ENCODE results near the gene CD52. TPM values are rescaled to one million over a fixed set of nuclear protein-coding genes. Genes with fewer than 3 reads are reported as not detected.

CD52 gene
- total and polyA plus RNA-seq, 12 donors: 2.5 to 239 (median 5.6) TPM; not detected in 2

GRCh38 chr1:26277261-26277661, 40.5 kb upstream of the CD52 start:
- TF ChIP-seq CTCF (IDR thresholded peaks at IDR 0.05) (no peak), POLR2A (IDR thresholded peaks at IDR 0.05) (no peak)
- Histone ChIP-seq H3K4me1 (replicated peaks in 1 of 2) (peaks cover 14 to 38% of the 10 kb centered on the region in 2 donors), H3K27me3 (no peaks in the 10 kb centered on the region), H3K4me3 (no peak overlapping the region), H3K9me3 (replicated peaks in 1 of 3) (no peaks in the 10 kb centered on the region), H3K27ac (peak overlapping the region in 1 of 5 donors; percentile 83), H3K36me3 (replicated peaks in 1 of 2) (no peaks in the 10 kb centered on the region)
- intact Hi-C loops (cut with DNase I): no loop called here
- no peak for DNase-seq
- 82 to 92% (median 88%) methylated on average over 2 to 3 of the region's 3 CpGs for WGBS, 4 donors

- H3K4me3 ChIP-seq: no peak overlapping the region
- no peaks in the 10 kb centered on the region for H3K36me3 ChIP-seq (replicated peaks in 1 of 2)
- no peaks in the 10 kb centered on the region for H3K27me3 ChIP-seq
- WGBS, 4 donors: 97 to 100% (median 100%) methylated on average over 1 of the region's 1 CpG
- H3K27ac ChIP-seq: no peak overlapping the region
- TF ChIP-seq CTCF (IDR thresholded peaks at IDR 0.05) (no peak), POLR2A (IDR thresholded peaks at IDR 0.05) (no peak)
- intact Hi-C loops (cut with DNase I): no loop called here
- no peak for DNase-seq
- peaks cover 14 to 38% of the 10 kb centered on the region in 2 donors for H3K4me1 ChIP-seq (replicated peaks in 1 of 2)
- no peaks in the 10 kb centered on the region for H3K9me3 ChIP-seq (replicated peaks in 1 of 3)
Measured at GRCh38 chr1:26277719-26278118, 40.0 kb upstream of the CD52 start.

- whole genome bisulfite sequencing, 4 donors: 63 to 74% (median 67%) methylated on average over 4 of the region's 4 CpGs
- H3K36me3 ChIP-seq (replicated peaks in 1 of 2): no peaks in the 10 kb centered on the region
- no peak overlapping the region for H3K4me3 ChIP-seq
- H3K27me3 ChIP-seq: no peaks in the 10 kb centered on the region
- H3K4me1 ChIP-seq (replicated peaks in 1 of 2): peaks cover 14 to 38% of the 10 kb centered on the region in 2 donors
- H3K9me3 ChIP-seq (replicated peaks in 1 of 3): no peaks in the 10 kb centered on the region
- no peak for DNase-seq
- TF ChIP-seq POLR2A (IDR thresholded peaks at IDR 0.05) (no peak), CTCF (IDR thresholded peaks at IDR 0.05) (no peak)
- peak overlapping the region in 4 of 5 donors; percentile 0 to 97 (median 86) for H3K27ac ChIP-seq
- intact Hi-C loops (cut with DNase I): no loop called here
Measured at GRCh38 chr1:26278303-26278702, 39.5 kb upstream of the CD52 start.

- TF ChIP-seq CTCF (IDR thresholded peaks at IDR 0.05) (no peak), POLR2A (IDR thresholded peaks at IDR 0.05) (peak; percentile 13 to 21)
- H3K36me3 ChIP-seq (replicated peaks in 1 of 2): no peaks in the 10 kb centered on the region
- 55 to 67% (median 60%) methylated on average over 7 to 9 of the region's 9 CpGs for WGBS, 4 donors
- H3K27ac ChIP-seq: peak overlapping the region; percentile 35 to 97 (median 83)
- DNase-seq: peak in 3 of 7 donors; percentile 44 to 67 (median 54)
- H3K4me1 ChIP-seq (replicated peaks in 1 of 2): peaks cover 14 to 39% of the 10 kb centered on the region in 2 donors
- H3K4me3 ChIP-seq: peak overlapping the region in 1 of 4 donors; percentile 87
- intact Hi-C loops (cut with DNase I): no loop called here
- no peaks in the 10 kb centered on the region for H3K9me3 ChIP-seq (replicated peaks in 1 of 3)
- no peaks in the 10 kb centered on the region for H3K27me3 ChIP-seq
Measured at GRCh38 chr1:26278724-26279455, 38.9 kb upstream of the CD52 start.

All from adrenal gland (tissue), 12 donors.